HEK293 (cell line): ENCODE measurements around the gene SYNE1.

Source experiments
- CTCF ChIA-PET: fragments of 350-600 bp; formaldehyde crosslinking; extraction: SDS; loops from one replicate; lab custom pipeline; 2021; ENCODE audit warnings: antibody characterized with exemption; lab: Yijun Ruan, JAX
- POLR2A ChIA-PET: fragments of 300-600 bp; formaldehyde crosslinking; extraction: SDS; loops from one replicate; lab custom pipeline; 2020; ENCODE audit warnings: antibody characterized with exemption, inconsistent platforms; lab: Yijun Ruan, JAX
- H3K27ac ChIP-seq: fragments of 200-500 bp; sonication (Bioruptor generic); 2 replicates; pipeline ENCODE4 v1.5.1; 2014; ENCODE audit warnings: low read depth, low read length, control low read depth, inconsistent platforms; ENCODE audit errors: extremely low read depth
- H3K36me3 ChIP-seq, 2 experiments: fragments of 200-500 bp in 1 of 2; sonication (Bioruptor generic) in 1 of 2; 1 replicate in 1 of 2; 2 replicates in 1 of 2; pipeline ENCODE4 v1.5.1; 2014 to 2017; ENCODE audit warnings: inconsistent platforms in 2 of 2, low read length in 2 of 2; ENCODE audit not compliant: control insufficient read depth in 2 of 2, insufficient read depth in 1 of 2
- H3K4me1 ChIP-seq: fragments of 200-500 bp; sonication (Bioruptor generic); 2 replicates; pipeline ENCODE4 v1.5.1; 2014; ENCODE audit warnings: mild to moderate bottlenecking, low read length, inconsistent platforms; ENCODE audit not compliant: control insufficient read depth, insufficient read depth
- H3K4me3 ChIP-seq: 2 replicates; pipeline ENCODE4 v1.5.1; 2011; ENCODE audit warnings: low read depth, mild to moderate bottlenecking, control low read depth, low read length, moderate library complexity
- H3K9me3 ChIP-seq: fragments of 200-500 bp; sonication (Bioruptor generic); 2 replicates; pipeline ENCODE4 v1.5.1; 2014; ENCODE audit warnings: low read depth, low read length, inconsistent platforms; ENCODE audit not compliant: control insufficient read depth, insufficient read depth
- FEZF1 ChIP-seq: fragments of 450-650 bp; formaldehyde crosslinking; IDR thresholded peaks from 2 replicates; pipeline ENCODE4 v1.5.1; 2016; ENCODE audit warnings: missing biosample characterization, missing genetic modification characterization
- KLF16 ChIP-seq: fragments of 450-650 bp; formaldehyde crosslinking; IDR thresholded peaks from 2 replicates; pipeline ENCODE4 v1.5.1; 2017; ENCODE audit warnings: missing biosample characterization, missing genetic modification characterization
- SCRT1 ChIP-seq: fragments of 450-650 bp; formaldehyde crosslinking; IDR thresholded peaks from 2 replicates; pipeline ENCODE4 v1.5.1; 2016; ENCODE audit warnings: missing biosample characterization, missing genetic modification characterization, borderline replicate concordance
- SP2 ChIP-seq: fragments of 450-650 bp; formaldehyde crosslinking; IDR thresholded peaks from 2 replicates; pipeline ENCODE4 v1.5.1; 2016; ENCODE audit warnings: missing biosample characterization, missing genetic modification characterization
- TSHZ1 ChIP-seq: fragments of 450-650 bp; formaldehyde crosslinking; IDR thresholded peaks from 2 replicates; pipeline ENCODE4 v1.5.1; 2016; ENCODE audit warnings: missing biosample characterization, missing genetic modification characterization, borderline replicate concordance
- ZEB2 ChIP-seq: fragments of 450-650 bp; formaldehyde crosslinking; IDR thresholded peaks from 2 replicates; pipeline ENCODE4 v1.5.1; 2016; ENCODE audit warnings: missing biosample characterization, missing genetic modification characterization
- ZNF121 ChIP-seq: fragments of 450-650 bp; formaldehyde crosslinking; IDR thresholded peaks from 2 replicates; pipeline ENCODE4 v1.5.1; 2016; ENCODE audit warnings: missing biosample characterization, missing genetic modification characterization
- ZNF140 ChIP-seq: fragments of 450-650 bp; formaldehyde crosslinking; IDR thresholded peaks from 2 replicates; pipeline ENCODE4 v1.5.1; 2016; ENCODE audit warnings: missing biosample characterization, missing genetic modification characterization
- ZNF146 ChIP-seq: fragments of 450-650 bp; formaldehyde crosslinking; IDR thresholded peaks from 2 replicates; pipeline ENCODE4 v1.5.1; 2016; ENCODE audit warnings: missing biosample characterization, missing genetic modification characterization
- ZNF18 ChIP-seq: fragments of 450-650 bp; formaldehyde crosslinking; IDR thresholded peaks from 2 replicates; pipeline ENCODE4 v1.5.1; 2016; ENCODE audit warnings: missing biosample characterization, missing genetic modification characterization
- ZNF184 ChIP-seq: fragments of 450-650 bp; IDR thresholded peaks from 2 replicates; pipeline ENCODE4 v1.5.1; 2018; ENCODE audit warnings: missing biosample characterization, mild to moderate bottlenecking, missing genetic modification characterization
- ZNF221 ChIP-seq: fragments of 450-650 bp; formaldehyde crosslinking; IDR thresholded peaks from 2 replicates; pipeline ENCODE4 v1.5.1; 2017; ENCODE audit warnings: missing biosample characterization, missing genetic modification characterization, borderline replicate concordance
- ZNF354C ChIP-seq: fragments of 450-650 bp; formaldehyde crosslinking; IDR thresholded peaks from 2 replicates; pipeline ENCODE4 v1.5.1; 2016; ENCODE audit warnings: missing biosample characterization, missing genetic modification characterization, low read depth, borderline replicate concordance
- ZNF362 ChIP-seq: fragments of 450-650 bp; formaldehyde crosslinking; IDR thresholded peaks from 2 replicates; pipeline ENCODE4 v1.5.1; 2016; ENCODE audit warnings: missing biosample characterization, missing genetic modification characterization
- ZNF433 ChIP-seq: fragments of 450-650 bp; formaldehyde crosslinking; IDR thresholded peaks from 2 replicates; pipeline ENCODE4 v1.5.1; 2016; ENCODE audit warnings: missing biosample characterization, missing genetic modification characterization, low read depth
- ZNF449 ChIP-seq: fragments of 450-650 bp; formaldehyde crosslinking; IDR thresholded peaks from 2 replicates; pipeline ENCODE4 v1.5.1; 2017; ENCODE audit warnings: missing biosample characterization, mild to moderate bottlenecking, missing genetic modification characterization, moderate library complexity
- ZNF473 ChIP-seq: fragments of 450-650 bp; formaldehyde crosslinking; IDR thresholded peaks from 2 replicates; pipeline ENCODE4 v1.5.1; 2017; ENCODE audit warnings: missing biosample characterization, missing genetic modification characterization
- ZNF501 ChIP-seq: fragments of 450-650 bp; formaldehyde crosslinking; IDR thresholded peaks from 2 replicates; pipeline ENCODE4 v1.5.1; 2016; ENCODE audit warnings: missing biosample characterization, missing genetic modification characterization
- ZNF529 ChIP-seq: fragments of 450-650 bp; formaldehyde crosslinking; IDR thresholded peaks from 2 replicates; pipeline ENCODE4 v1.5.1; 2017; ENCODE audit warnings: missing genetic modification characterization, missing biosample characterization; ENCODE audit not compliant: insufficient replicate concordance
- ZNF580 ChIP-seq: fragments of 450-650 bp; formaldehyde crosslinking; IDR thresholded peaks from 2 replicates; pipeline ENCODE4 v1.5.1; 2016; ENCODE audit warnings: missing biosample characterization, missing genetic modification characterization
- ZNF596 ChIP-seq: fragments of 450-650 bp; IDR thresholded peaks from 2 replicates; pipeline ENCODE4 v1.5.0; 2018; ENCODE audit warnings: missing biosample characterization, mild to moderate bottlenecking, missing genetic modification characterization, moderate library complexity
- ZNF76 ChIP-seq: fragments of 450-650 bp; formaldehyde crosslinking; IDR thresholded peaks from 2 replicates; pipeline ENCODE4; 2016; ENCODE audit warnings: low read depth, missing biosample characterization, missing genetic modification characterization, borderline replicate concordance

Gene SYNE1

GRCh38 chr6:152118678-152119077, 518.5 kb downstream of the SYNE1 start:
- ChIA-PET POLR2A (interaction anchor here (0.6 kb wide), 1 partner anchor 280 kb away, joined by 3 read pairs; no protein-coding TSS in a partner anchor), CTCF (interaction anchor here (0.5 to 1.7 kb wide), 4 partner anchors 16 to 354 kb away, joined by 3 to 4 read pairs (median 4); no protein-coding TSS in a partner anchor)
- TF ChIP-seq ZNF140 (no peak), TSHZ1 (no peak), SCRT1 (no peak), ZNF221 (tag by site-specific recombination) (no peak), SP2 (tag by site-specific recombination) (no peak), ZNF184 (tag by site-specific recombination) (no peak), ZEB2 (tag by site-specific recombination) (no peak)

GRCh38 chr6:152118224-152118623, 518.9 kb downstream of the SYNE1 start:
- Histone ChIP-seq H3K36me3 (peaks cover 0 to 7% of the 10 kb centered on the region in 2 experiments; a peak in 1 of 3 replicates), H3K9me3 (no peaks in the 10 kb centered on the region), H3K4me3 (no peak overlapping the region), H3K27ac (no peak overlapping the region), H3K4me1 (no peaks in the 10 kb centered on the region)
- ChIA-PET CTCF (interaction anchor here (0.7 to 1.7 kb wide), 3 partner anchors 21 to 354 kb away, joined by 3 to 4 read pairs (median 4); no protein-coding TSS in a partner anchor), POLR2A (no interaction called here)
- TF ChIP-seq ZNF596 (tag by site-specific recombination) (no peak), ZNF146 (tag by site-specific recombination) (peak; percentile 87)

More at GRCh38 chr6:152118678-152119077, 518.5 kb downstream of the SYNE1 start:
- H3K36me3 ChIP-seq, result peaks cover 0 to 7% of the 10 kb centered on the region in 2 experiments; a peak in 1 of 3 replicates
- no peak overlapping the region for H3K4me3 ChIP-seq
- no peak overlapping the region for H3K27ac ChIP-seq
- H3K4me1 ChIP-seq, result no peaks in the 10 kb centered on the region
- no peaks in the 10 kb centered on the region for H3K9me3 ChIP-seq

- ChIA-PET CTCF (interaction anchor here (0.7 to 1.7 kb wide), 3 partner anchors 8 to 353 kb away, joined by 3 to 4 read pairs (median 3); no protein-coding TSS in a partner anchor), POLR2A (no interaction called here)
- no peaks in the 10 kb centered on the region for H3K4me1 ChIP-seq
- no peak overlapping the region for H3K27ac ChIP-seq
- peaks cover 0 to 7% of the 10 kb centered on the region in 2 experiments; a peak in 1 of 3 replicates for H3K36me3 ChIP-seq
- no peak overlapping the region for H3K4me3 ChIP-seq
- H3K9me3 ChIP-seq, result no peaks in the 10 kb centered on the region
- TF ChIP-seq ZNF354C (tag by site-specific recombination) (no peak), ZNF449 (no peak), KLF16 (tag by site-specific recombination) (no peak), ZNF580 (no peak), ZNF18 (no peak), ZNF362 (no peak), ZNF529 (tag by site-specific recombination) (no peak), ZNF433 (tag by site-specific recombination) (no peak), ZNF473 (no peak), ZNF501 (tag by site-specific recombination) (no peak), ZNF121 (tag by site-specific recombination) (no peak), FEZF1 (tag by site-specific recombination) (no peak), ZNF76 (tag by site-specific recombination) (no peak)
Measured at GRCh38 chr6:152117156-152118133, 519.7 kb downstream of the SYNE1 start.
